ENCODE results near the gene ATG2B.

GRCh38 chr14:96261772-96262655, 101.1 kb downstream of the ATG2B start:
- no peak for TF ChIP-seq CTCF (IDR thresholded peaks at IDR 0.05; ENCODE audit: low read length)
- no peak for TF ChIP-seq EZH2 (IDR thresholded peaks at IDR 0.05; ENCODE audit: borderline replicate concordance, low read length)

All from OCI-LY1 (cell line).